Activated CD4-positive, CD25-positive, alpha-beta regulatory T cell treated with anti-CD3 and anti-CD28 coated beads, Interleukin-2, amount 50 U/mL, for 16 hours (primary cell): ENCODE data around the gene EEF1A2.

Experiments
- DNase-seq: peaks from one replicate; pipeline ENCODE4 v3.0.0-alpha.2; 2020; ENCODE audit warnings: low read depth, low spot score

Gene EEF1A2

GRCh38 chr20:63498960-63499337, at the start of gene EEF1A2:
TSS of gene EEF1A2 (minus strand) at chr20:63499083. CDS start at chr20:63497763, 1,320 bp downstream.
- DNase-seq, result no peak

DNA sequence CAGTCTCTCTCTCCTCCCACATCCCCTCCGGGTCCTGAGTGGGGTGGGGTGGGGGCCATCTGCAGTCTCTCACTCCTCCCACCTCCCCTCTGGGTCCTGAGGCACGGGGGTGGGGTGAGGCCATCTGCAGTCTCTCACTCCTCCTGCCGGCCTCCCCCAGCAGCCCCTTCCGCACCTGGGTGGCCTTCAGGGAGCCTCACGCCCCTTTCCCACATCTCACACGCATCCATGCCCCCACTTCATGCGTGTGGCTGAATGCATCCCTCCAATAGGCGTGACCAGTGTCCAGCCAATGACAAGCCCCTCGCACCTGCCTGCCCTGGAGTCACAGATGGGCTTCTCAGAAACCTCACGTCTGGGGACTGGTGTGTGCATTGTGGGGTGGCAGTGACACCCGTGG, 49.7 kb upstream of the EEF1A2 start:
- no peak for DNase-seq

DNA sequence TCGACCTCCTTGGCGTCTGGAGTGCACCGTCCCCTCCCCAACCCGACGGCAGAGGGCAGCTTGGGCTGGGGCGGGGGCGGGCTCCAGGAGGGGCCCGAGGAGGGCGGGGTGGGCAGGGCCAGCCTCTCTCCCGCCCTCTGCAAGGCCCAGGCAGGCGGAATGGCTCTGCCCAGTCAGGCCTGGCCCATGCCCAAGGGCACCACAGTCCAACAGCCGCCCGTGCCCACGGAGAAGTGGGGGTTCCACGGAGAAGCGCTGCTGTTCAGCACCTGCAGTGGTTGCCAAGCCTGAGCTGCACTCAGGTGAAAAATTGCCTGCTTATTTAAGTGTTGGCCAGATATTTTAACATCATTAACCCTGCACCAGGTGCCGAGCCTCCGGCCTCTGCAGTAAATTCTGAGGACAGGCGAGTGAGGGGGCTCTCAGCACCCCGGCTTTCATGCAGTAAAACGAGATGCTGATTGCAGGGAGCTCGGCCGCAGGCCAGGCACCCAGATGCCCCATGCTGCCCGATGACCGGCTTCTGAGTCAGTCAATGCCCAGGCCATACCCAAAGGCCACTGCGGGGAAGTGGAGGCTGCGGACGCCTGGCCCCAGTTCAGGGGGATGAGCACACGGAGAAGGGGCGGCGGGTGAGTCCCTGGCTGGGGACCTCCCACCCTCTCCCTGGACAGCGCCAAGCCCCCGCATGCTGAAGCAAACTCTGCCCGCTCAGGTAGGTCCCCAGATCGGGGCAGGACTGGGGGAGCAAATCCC, 49.0 kb upstream of the EEF1A2 start, which contains the start of gene SRMS:
TSS of gene SRMS (minus strand) at position 25 of the 756 bp plus-strand sequence. CDS start 286 bp downstream, outside the sequence.
- no peak for DNase-seq

DNA sequence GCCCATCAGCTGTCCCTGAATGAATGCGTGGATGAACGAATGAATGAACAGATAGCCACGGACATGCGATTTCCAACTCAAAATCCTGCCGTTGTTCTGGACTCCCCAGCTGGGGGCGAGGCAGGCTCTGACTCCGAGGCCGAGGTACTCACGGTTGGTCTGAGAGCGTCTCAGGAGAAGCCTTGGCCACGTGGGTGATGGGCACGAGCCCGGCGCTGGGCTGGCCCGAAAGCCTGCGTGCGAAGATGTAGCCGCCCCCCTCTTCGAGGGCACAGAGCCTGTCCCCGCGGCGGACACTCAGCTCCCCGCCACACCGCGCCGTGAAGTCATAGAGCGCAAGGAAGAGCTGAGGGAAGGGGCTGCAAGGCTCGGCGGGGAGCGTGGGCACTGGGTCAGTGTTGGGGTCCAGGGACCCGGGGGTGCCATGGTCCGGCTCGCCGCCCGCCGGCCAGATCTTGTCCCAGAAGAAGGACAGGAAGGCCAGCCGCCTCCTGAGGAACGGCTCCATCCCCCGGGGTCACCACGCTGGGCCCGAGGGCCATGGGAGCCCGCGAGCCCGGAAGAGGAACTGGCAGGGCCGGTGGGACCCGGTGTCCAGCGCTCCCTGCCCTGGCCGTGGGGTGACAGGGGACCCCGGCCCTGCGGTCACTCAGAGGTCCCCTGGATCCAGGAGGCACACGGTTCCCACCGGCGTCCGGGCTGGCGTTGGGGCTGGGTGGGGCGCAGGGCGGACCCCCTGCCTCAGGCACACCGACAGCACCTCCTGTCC, 48.3 kb upstream of the EEF1A2 start:
- DNase-seq, result no peak

- no peak for DNase-seq
Observed at GRCh38 chr20:63546256-63546955, 47.5 kb upstream of the EEF1A2 start.

- no peak for DNase-seq
Observed at GRCh38 chr20:63545814-63546213, 46.9 kb upstream of the EEF1A2 start.

- no peak for DNase-seq
Observed at GRCh38 chr20:63544958-63545516, 46.2 kb upstream of the EEF1A2 start.

DNA sequence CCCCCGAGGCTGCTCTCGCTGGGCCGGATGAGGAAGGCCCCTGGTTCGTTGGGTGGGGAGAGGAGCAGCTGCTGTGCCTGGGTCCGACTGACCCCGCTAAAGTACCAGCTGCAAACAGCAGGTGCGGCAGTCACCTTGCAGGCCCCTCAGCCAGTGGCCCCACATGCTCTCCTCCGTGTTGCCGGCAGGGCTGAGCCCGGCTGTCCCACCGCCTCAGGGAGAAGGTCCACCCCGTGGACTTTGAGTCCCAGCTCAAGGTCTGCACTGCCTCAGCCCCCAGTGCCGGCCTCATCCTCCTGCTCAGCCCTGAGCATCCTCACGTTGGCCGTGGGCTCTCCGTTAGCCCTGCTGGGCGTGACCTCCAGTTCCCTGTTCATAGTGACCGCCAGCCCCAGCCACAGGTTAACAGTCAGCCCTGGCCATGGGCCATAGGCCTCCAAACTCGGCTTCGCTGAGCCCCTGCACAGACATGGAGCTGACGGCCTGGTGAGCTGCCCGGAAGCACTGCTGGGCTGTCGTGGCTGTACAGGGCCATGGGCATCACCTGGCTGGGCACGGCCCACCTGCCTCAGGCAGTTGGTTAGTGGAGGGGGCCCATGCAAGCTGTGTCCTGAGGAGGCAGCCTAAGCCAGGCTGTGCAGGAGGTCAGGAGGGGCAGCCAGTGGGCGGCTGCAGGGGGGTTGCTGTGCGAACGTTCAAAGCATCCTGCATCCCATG, 45.5 kb upstream of the EEF1A2 start:
- no peak for DNase-seq

- no peak for DNase-seq
Observed at GRCh38 chr20:63543733-63544132, 44.9 kb upstream of the EEF1A2 start.

DNA sequence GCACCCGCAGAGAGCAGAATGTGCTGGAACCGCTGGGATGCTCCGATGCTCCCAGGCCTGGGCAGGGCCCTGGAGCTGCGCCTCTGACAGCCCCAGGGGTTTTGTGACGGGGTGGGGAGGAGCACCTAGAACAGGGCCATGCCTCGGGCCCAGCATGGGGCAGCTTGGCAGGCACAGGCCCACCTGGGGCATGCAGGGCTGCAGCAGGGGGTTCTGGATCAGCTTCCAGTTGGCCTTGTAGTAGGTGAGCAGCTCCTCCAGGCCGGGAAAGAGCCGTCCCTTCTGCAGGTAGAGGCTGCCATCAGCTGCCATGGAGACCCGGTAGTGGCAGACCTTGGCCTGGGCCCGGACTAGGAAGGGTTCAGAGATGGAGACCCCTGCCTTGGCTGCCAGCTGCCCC, 44.2 kb upstream of the EEF1A2 start:
- DNase-seq, result no peak

DNA sequence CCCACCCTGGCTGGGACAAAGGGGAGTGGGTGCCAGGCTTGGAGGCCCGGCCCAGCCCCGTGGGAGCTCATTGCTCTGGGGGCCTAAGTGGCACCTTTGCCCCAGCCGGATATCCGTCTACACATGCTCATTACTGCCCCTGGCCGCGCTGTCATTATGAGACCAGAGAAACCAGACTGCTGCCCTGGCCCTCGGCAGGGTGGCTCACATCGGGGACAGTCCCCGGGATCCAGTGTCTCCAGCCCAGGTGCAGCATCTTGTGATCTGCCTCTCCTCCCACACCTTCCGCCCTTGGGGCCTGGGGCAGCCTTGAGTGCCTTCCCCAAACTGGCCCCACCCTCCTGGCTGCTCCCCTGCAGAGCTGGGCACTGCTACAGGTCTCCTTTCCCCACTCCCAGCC, 43.8 kb upstream of the EEF1A2 start:
- DNase-seq, result no peak

DNA sequence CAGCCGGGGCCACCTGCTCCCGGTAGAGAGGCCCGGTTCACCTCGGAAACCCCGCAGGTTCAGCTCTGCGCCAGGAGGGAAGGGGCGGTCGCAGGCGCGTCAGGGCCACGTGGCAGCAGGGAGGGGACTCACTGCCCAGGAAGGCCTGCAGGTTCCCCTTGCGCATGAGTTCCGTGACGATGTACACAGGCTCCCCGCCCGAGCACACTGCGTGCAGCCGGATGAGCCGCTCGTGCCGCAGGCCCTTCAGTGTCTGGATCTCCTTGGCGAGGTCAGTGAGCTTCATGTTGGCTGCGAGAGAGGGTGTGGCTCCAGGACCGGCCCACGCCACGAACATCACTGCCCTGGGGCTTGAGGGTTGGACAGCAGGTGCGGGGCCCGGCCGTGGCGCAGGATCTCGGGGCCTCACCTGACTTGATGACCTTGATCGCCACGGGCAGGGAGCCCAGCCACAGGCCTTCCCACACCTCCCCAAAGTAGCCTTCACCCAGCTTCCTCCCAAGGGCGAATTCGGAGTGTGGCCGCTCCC, 43.2 kb upstream of the EEF1A2 start:
- DNase-seq, result no peak

GRCh38 chr20:63541371-63541770, 42.5 kb upstream of the EEF1A2 start:
- no peak for DNase-seq

- DNase-seq, result no peak
Observed at GRCh38 chr20:63540417-63541186, 41.7 kb upstream of the EEF1A2 start.

GRCh38 chr20:63539441-63540370, 40.8 kb upstream of the EEF1A2 start:
- no peak for DNase-seq

DNA sequence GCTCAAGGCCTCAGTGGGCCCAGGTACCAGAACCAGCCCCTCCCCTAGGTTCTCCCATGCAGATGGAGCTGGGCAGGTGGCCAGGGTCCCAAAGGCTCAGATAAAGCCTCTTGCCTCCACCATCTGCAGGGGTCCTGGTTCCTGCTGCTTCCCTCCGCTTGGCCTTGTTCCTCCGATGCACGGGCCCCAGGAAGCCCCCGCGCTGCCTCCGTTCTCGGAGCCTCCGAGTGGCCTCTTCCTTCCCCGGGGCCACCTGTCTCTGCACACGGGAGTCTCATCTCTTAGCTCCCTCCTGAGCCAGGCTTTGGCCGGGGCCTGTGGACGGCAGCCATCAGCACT, 40.2 kb upstream of the EEF1A2 start:
- DNase-seq, result no peak

- no peak for DNase-seq
Observed at GRCh38 chr20:63538204-63539091, 39.6 kb upstream of the EEF1A2 start.

GRCh38 chr20:63537525-63538203, 38.8 kb upstream of the EEF1A2 start:
- DNase-seq, result peak; percentile 88
